Hematopoietic multipotent progenitor cell treated with erythropoietin and hydrocortisone succinate and interleukin-3 and kit ligand, for 8 days (in vitro differentiated cells): ENCODE results near the gene TUT7.
"Not testable (repeated sequence)": the region's sequence is repeated elsewhere in the genome, so short reads cannot be mapped to it uniquely, and the experiment has no call there.

ENCODE experiments used
- DNase-seq: peaks from one replicate; pipeline ENCODE4 v3.0.0-alpha.2; 2015

The TUT7 gene

GRCh38 chr9:86298873-86299272 lies 55.3 kb downstream of the TUT7 start:
- DNase-seq = no peak

- DNase-seq = not testable (repeated sequence)
Measured at GRCh38 chr9:86290341-86290740, 63.9 kb downstream of the TUT7 start.

DNA sequence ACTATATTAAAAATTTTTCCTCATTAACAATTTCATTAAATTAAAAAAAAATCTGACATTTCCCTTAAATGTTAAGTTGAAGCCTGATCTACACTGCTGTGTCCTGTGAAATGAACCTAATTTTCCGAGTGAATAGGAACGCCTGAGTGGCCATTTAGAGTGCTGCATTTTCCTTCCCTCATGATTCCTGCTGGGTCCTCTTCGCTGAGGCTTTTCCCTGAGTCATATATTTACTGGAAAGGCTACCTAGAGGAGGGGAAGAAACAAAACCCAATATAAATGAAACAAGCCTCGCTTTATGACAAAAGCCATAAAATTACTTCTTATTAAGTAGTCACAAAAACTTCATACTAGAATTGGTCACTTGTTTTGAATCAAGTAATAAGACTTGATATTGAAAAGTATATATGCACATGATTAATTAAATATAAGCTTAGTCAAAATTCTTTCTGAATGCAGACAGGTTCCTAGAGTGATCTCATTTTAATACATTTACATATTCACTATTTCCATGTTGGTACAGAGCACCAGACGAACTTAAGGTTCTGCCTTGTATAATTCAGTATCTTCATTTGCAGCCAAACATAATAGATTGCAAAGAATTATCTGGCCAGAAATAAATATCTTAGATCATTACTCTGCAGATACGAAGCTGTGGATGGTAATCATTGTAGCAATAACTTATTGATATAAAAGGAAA lies 65.6 kb downstream of the TUT7 start:
- no peak for DNase-seq

GRCh38 chr9:86287013-86287412 lies 67.2 kb downstream of the TUT7 start:
- DNase-seq = peak; percentile 78

GRCh38 chr9:86286278-86286677 lies 67.9 kb downstream of the TUT7 start:
- DNase-seq = peak; percentile 94

DNA sequence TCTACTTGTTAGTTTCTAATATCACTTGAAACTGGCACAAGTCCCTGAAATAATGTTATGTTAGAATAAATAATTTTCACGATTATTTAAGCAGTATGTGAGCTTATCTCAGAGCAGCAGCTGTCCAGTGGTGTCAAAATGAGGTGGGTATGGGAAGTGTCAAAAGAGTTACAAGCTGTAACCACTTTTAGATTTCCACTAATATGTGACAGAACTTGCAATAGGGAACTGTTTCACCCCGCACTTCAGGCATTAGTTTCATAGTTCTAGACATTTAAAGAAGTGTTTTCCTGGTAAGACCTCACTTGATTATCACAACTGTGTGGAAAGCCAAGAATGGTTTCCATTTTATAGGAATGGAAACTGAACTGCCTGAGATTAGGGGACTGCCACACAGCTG lies 68.9 kb downstream of the TUT7 start:
- peak; percentile 93 for DNase-seq

DNA sequence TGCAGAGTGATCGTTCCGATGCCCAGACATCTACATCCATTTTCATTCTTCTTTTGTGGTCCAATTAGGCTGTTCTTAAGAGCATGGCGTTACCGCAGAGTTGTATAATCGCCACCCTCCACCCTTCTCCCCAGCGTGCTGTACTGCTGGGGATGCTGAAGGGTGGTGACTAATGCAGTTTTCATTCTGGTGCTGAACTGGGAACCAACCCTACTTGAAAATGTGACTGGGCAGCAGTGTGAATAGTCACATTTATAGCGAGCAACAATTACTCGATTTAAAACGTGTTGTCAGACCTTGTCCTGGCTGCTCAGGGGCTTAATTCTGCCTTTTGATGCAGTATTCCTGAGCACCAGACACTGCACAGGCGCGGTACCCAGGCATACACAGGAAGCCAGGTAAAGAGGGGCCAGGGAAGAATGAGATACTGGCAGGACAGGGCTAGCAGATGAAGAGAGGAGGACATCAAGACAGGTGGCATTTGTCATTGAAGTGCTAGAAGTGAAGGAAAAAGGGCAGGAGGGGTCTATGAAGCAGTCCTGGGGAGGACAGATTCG lies 71.2 kb downstream of the TUT7 start:
- peak; percentile 80 for DNase-seq

DNA sequence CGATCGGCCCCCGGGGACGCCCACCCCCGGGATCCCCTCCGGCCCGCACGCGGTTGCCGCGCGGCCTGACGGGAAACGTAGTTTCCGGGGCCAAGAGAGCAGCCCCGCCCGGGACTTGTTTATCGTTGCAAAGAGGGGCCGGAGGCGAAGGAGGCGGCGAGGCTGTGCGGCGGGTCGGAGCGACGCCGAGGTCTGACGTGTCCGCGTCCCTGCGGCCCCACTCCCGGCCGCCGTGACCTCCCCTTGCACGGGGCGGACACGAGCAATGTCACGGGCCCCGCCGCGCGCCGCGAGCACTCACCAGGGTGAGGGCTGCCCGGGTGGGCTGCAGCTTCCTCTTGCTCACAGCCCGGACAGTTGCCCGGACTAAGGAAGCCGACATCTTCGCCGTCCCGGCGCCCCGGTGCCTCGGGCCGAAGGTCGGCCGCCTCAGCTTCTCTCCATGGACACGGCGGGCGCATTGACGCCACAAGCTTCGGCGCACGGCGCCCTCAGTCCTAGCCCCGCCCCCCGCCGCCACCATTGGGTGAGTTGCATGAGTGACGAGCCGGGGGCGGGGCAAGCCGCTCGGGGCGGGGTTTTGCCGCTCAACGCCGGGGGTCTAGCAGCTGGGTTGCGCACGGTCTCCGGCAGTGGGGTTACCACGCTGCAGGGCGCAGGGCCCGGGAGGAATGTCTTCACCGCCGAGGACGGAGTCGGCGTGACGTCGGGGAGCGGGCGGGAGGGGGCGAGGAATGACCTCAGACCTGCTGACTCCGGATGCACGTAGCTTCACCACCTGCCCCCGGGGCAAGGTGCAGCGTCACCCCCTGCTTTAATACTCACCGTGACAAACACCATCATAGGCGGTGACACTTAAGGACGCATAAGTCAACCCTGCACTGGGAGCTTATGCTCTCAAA lies 71.9 kb downstream of the TUT7 start, which contains the start of gene ISCA1:
TSS of gene ISCA1 (minus strand) at position 462 of the 902 bp plus-strand sequence. CDS start at position 382, 80 bp downstream.
- DNase-seq = peak; percentile 93

- peak; percentile 51 for DNase-seq
Measured at GRCh38 chr9:86281593-86282076, 72.6 kb downstream of the TUT7 start.

- no peak for DNase-seq
Measured at GRCh38 chr9:86280580-86280979, 73.6 kb downstream of the TUT7 start.

DNA sequence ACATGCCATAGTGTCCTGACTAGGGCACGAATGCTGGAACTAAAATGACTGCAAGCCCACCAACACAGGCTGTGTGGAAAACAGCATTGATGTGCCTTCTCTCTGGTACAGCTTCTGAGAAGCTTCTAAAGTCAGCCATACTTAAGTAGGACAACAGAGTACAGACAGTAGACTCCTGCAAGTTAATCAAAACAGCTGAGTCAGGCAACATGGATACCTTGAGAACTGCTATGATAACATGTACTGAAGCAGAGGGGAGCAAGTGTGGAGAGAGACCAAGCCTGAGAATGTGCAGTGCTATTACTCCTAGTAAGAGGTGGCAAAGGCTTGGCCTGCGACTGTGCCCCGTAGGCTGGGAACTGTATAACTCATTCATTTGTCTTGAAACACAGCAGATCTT lies 74.4 kb downstream of the TUT7 start:
- peak; percentile 34 for DNase-seq

GRCh38 chr9:86277072-86277471 lies 77.1 kb downstream of the TUT7 start:
- no peak for DNase-seq

- DNase-seq = peak; percentile 46
Measured at GRCh38 chr9:86275962-86276361, 78.2 kb downstream of the TUT7 start.

GRCh38 chr9:86274821-86275643 lies 79.2 kb downstream of the TUT7 start:
- no peak for DNase-seq

DNA sequence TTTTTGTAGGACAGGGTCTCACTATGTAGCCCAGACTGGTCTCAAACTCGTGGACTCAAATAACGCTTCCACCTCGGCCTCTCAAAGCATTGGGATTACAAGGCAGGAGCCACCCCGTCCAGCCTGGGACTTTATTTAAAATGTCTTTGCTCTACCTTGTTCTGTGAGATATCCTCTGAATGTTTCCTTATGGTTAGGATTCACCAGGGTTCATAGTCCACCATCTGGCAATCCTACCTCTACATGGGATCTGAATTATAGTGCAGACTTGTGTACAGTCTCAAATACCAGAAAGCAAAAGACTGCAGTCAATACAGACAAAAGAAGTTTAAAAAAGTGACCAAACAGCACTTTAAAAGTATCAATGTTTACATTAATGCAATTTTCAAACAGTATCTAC lies 82.0 kb downstream of the TUT7 start:
- DNase-seq = no peak

DNA sequence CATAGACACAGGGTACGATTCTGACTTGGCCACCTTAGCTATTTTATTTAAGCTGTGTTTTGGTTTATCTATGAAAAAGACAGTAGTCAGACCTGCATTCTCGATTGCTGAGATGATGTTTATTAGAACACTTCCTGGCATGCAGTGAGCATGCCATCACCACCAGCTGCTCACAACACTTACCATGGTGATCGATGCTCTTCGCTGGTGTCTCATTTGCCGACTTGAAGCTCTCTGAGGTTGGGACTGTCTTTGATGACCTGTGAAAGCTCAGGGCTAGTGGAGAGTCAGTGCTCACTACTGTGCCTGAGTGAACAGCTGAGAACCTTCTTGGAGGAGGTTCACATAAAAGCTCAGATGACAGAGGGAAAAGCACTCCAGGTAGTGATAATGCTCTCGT lies 90.3 kb downstream of the TUT7 start:
- DNase-seq = no peak

- DNase-seq = no peak
Measured at GRCh38 chr9:86262492-86262891, 91.7 kb downstream of the TUT7 start.

DNA sequence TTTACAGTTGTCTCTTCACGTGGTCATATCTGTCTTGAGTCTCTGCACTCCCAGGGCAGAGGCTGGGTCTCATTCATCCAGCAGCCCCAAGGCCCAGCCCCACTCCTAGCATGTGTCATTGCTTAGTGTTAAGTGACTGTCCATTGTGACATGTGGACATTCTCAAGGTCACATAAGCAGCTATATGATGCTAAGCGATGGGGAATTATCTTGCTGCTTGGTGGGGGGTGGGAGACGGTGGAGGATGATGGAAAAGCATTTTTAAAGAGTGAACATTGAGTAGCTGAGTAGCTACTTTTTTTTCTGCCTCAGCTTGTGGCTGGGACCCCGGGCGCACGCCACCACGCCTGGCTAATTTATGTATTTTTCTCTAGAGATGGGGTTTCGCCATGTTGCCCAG lies 94.7 kb downstream of the TUT7 start, which contains the start of gene C9orf153:
TSS of gene C9orf153 (minus strand) at position 101 of the 400 bp plus-strand sequence. CDS start 30,054 bp downstream, outside the sequence.
- DNase-seq = no peak

- no peak for DNase-seq
Measured at GRCh38 chr9:86257391-86257790, 96.8 kb downstream of the TUT7 start.

GRCh38 chr9:86256653-86257052 lies 97.6 kb downstream of the TUT7 start:
- no peak for DNase-seq

- DNase-seq = peak; percentile 44
Measured at GRCh38 chr9:86253577-86253976, 100.6 kb downstream of the TUT7 start.

DNA sequence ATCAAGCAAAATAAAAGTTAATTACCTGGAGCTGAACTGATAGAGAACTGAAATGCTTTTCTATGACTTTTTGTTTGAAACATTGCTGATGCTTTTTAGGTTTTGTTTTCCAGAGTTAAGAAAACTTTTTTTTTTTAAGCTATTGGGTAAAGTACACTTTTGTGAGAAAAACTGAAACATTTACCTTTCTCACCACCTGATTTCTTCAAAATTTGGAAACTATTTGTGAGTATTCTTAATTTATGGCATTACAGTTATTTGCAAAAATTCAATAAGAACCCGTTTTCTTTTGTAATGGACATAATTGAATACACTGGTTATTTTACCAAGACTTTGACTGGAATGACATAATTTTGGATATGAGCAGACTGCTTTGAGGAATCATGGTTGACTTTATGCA lies 101.3 kb downstream of the TUT7 start:
- no peak for DNase-seq
